ENCODE measurements around the gene ABCA4. TPM values are rescaled to one million over a fixed set of nuclear protein-coding genes. Genes with fewer than 3 reads are reported as not detected.

The ABCA4 gene
- total RNA-seq, 2 donors from 2014 or later: 2.0 to 3.7 TPM

DNA sequence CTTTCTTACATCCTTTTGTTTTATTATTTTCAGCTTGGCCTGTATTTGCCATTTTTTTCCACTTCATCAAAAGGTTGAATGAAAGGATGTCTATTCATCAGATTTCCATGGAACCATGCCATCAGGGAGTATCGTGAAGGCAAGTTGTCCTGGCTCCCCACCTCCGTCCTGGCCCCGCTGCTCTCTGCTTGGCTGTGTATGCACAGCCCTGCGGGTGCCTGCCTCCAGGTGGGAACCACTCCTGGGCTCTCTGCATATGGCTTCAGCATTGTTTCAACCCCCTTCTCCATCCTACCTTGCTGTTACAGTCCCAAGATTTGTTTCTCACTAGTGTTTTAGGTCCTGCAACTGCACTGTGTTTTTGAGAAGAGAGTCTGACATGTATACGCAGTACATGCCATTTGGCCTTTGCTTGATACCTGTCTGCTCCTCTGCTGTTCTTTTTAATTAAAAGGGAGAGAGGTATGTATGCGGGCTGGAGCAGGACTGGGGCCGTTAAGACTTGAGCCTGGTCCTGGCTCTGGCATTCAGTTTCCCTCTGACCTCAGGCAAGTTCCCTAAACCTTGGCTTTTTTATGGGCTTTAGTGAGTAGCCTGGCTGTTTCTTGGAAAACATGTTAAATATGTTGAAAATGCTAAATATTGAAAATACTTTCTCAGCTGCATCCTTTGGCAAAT lies 141.8 kb downstream of the ABCA4 start:
- no peak for ATAC-seq (ENCODE audit: insufficient number of reproducible peaks, low FRiP score, low read depth)
- Histone ChIP-seq H3K27ac (no peak overlapping the region), H3K4me1 (ENCODE audit: control insufficient read depth in 1 of 2, low read depth in 2 of 2) (peaks cover 0 to 9% of the 10 kb centered on the region in 2 donors)

GRCh38 chr1:93977598-93977945 lies 143.4 kb downstream of the ABCA4 start:
- H3K36me3 ChIP-seq: no peaks in the 10 kb centered on the region
- TF ChIP-seq CTCF (IDR thresholded peaks at IDR 0.05): no peak
- no peak overlapping the region for H3K27ac ChIP-seq
- DNase-seq (ENCODE audit: low spot score): no peak
- no peaks in the 10 kb centered on the region for H3K9me3 ChIP-seq
- no peaks in the 10 kb centered on the region for H3K27me3 ChIP-seq (replicated peaks; ENCODE audit: insufficient read depth)
- ATAC-seq (ENCODE audit: insufficient number of reproducible peaks, low FRiP score, low read depth): no peak
- H3K4me3 ChIP-seq: no peak overlapping the region
- H3K4me1 ChIP-seq (ENCODE audit: control insufficient read depth in 1 of 2, low read depth in 2 of 2): peaks cover 0 to 9% of the 10 kb centered on the region in 2 donors

More for the DNA sequence above, 141.8 kb downstream of the ABCA4 start:
- no peak for DNase-seq (ENCODE audit: low spot score)
- Histone ChIP-seq H3K4me3 (no peak overlapping the region), H3K9me3 (no peaks in the 10 kb centered on the region), H3K27me3 (replicated peaks; ENCODE audit: insufficient read depth) (no peaks in the 10 kb centered on the region), H3K36me3 (no peaks in the 10 kb centered on the region)
- TF ChIP-seq CTCF (IDR thresholded peaks at IDR 0.05): no peak

- DNase-seq (ENCODE audit: low spot score) (no peak), ATAC-seq (ENCODE audit: insufficient number of reproducible peaks, low FRiP score, low read depth) (no peak)
- Histone ChIP-seq H3K4me3 (no peak overlapping the region), H3K4me1 (ENCODE audit: control insufficient read depth in 1 of 2, low read depth in 2 of 2) (peaks cover 0 to 9% of the 10 kb centered on the region in 2 donors), H3K9me3 (no peaks in the 10 kb centered on the region), H3K27ac (no peak overlapping the region), H3K27me3 (replicated peaks; ENCODE audit: insufficient read depth) (no peaks in the 10 kb centered on the region), H3K36me3 (no peaks in the 10 kb centered on the region)
- TF ChIP-seq CTCF (IDR thresholded peaks at IDR 0.05): no peak
These were observed 144.0 kb downstream of the ABCA4 start for GRCh38 chr1:93976711-93977597.

DNA sequence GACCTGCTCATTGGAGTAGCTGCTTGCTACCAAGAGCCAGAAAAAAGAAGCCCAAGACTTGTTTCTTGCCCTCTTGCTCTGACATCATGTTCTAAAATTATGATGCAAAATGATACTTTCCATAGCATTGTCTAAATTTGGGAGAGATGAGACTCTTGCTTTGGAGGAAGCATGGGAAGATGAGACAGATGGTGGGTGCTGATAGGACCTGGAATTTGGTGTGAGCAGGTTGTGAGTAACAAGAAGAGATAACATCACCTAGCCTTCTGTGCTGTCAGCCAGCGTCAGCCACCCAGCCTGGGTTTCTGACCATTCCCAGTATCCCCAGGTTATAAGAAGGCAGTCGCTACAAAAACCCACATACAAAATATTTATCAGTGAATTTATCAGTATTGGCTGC lies 144.7 kb downstream of the ABCA4 start:
- Histone ChIP-seq H3K27ac (no peak overlapping the region), H3K4me3 (no peak overlapping the region), H3K4me1 (ENCODE audit: control insufficient read depth in 1 of 2, low read depth in 2 of 2) (peaks cover 0 to 9% of the 10 kb centered on the region in 2 donors), H3K27me3 (replicated peaks; ENCODE audit: insufficient read depth) (no peaks in the 10 kb centered on the region), H3K36me3 (no peaks in the 10 kb centered on the region), H3K9me3 (no peaks in the 10 kb centered on the region)
- ATAC-seq (ENCODE audit: insufficient number of reproducible peaks, low FRiP score, low read depth) (no peak), DNase-seq (ENCODE audit: low spot score) (no peak)
- TF ChIP-seq CTCF (IDR thresholded peaks at IDR 0.05): no peak

GRCh38 chr1:93972341-93972740 lies 148.6 kb downstream of the ABCA4 start:
- H3K4me3 ChIP-seq: no peak overlapping the region

More at GRCh38 chr1:93972341-93972740, 148.6 kb downstream of the ABCA4 start:
- TF ChIP-seq CTCF (IDR thresholded peaks at IDR 0.05): no peak
- H3K27me3 ChIP-seq (replicated peaks; ENCODE audit: insufficient read depth): no peaks in the 10 kb centered on the region
- no peak for DNase-seq (ENCODE audit: low spot score)
- H3K27ac ChIP-seq: no peak overlapping the region
- no peaks in the 10 kb centered on the region for H3K9me3 ChIP-seq
- no peak for ATAC-seq (ENCODE audit: insufficient number of reproducible peaks, low FRiP score, low read depth)
- no peaks in the 10 kb centered on the region for H3K36me3 ChIP-seq
- peaks cover 0 to 2% of the 10 kb centered on the region in 2 donors for H3K4me1 ChIP-seq (ENCODE audit: control insufficient read depth in 1 of 2, low read depth in 2 of 2)

Data from thoracic aorta (tissue), 2 donors.